ENCODE data around the gene DNAJA4. TPM values are rescaled to one million over a fixed set of nuclear protein-coding genes. Genes with fewer than 3 reads are reported as not detected.

DNAJA4 gene
- total RNA-seq, 2 experiments from 2014 or later: 38.1 to 38.8 TPM

GRCh38 chr15:78229431-78230406, 34.6 kb upstream of the DNAJA4 start:
- intact Hi-C loops (cut with micrococcal nuclease): no loop called here
- CTCF ChIA-PET: interaction anchor here (1.0 kb wide), 1 partner anchor 18 kb away, joined by 3 read pairs; no protein-coding TSS in a partner anchor
- POLR2A ChIA-PET: no interaction called here
- peaks cover 2% of the 10 kb centered on the region for H3K27me3 Mint-ChIP-seq
- no peaks in the 10 kb centered on the region for H3K9me3 Mint-ChIP-seq
- no peak for ATAC-seq
- DNase-seq: no peak
- TF ChIP-seq CTCF (IDR thresholded peaks at IDR 0.05): no peak
- H3K27ac Mint-ChIP-seq: no peak overlapping the region
- peaks cover 12% of the 10 kb centered on the region for H3K4me1 Mint-ChIP-seq (ENCODE audit: low read depth)
- no peaks in the 10 kb centered on the region for H3K36me3 Mint-ChIP-seq (ENCODE audit: low read depth)
- no peak overlapping the region for H3K4me3 Mint-ChIP-seq

- no peak overlapping the region for H3K27ac Mint-ChIP-seq
- intact Hi-C loops (cut with micrococcal nuclease): no loop called here
- H3K4me1 Mint-ChIP-seq (ENCODE audit: low read depth): peaks cover 14% of the 10 kb centered on the region
- ATAC-seq (no peak), DNase-seq (no peak)
- TF ChIP-seq CTCF (IDR thresholded peaks at IDR 0.05): no peak
- CTCF ChIA-PET: interaction anchor here (2.0 kb wide), 1 partner anchor 7 kb away, joined by 9 read pairs; no protein-coding TSS in a partner anchor
- no peaks in the 10 kb centered on the region for H3K9me3 Mint-ChIP-seq
- POLR2A ChIA-PET: no interaction called here
- peaks cover 5% of the 10 kb centered on the region for H3K27me3 Mint-ChIP-seq
- H3K4me3 Mint-ChIP-seq: no peak overlapping the region
- H3K36me3 Mint-ChIP-seq (ENCODE audit: low read depth): no peaks in the 10 kb centered on the region
Observed at GRCh38 chr15:78232951-78233350, 31.4 kb upstream of the DNAJA4 start.

GRCh38 chr15:78233496-78233895, 30.9 kb upstream of the DNAJA4 start:
- ChIA-PET POLR2A (no interaction called here), CTCF (no interaction called here)
- no peak for TF ChIP-seq CTCF (IDR thresholded peaks at IDR 0.05)
- no peaks in the 10 kb centered on the region for H3K36me3 Mint-ChIP-seq (ENCODE audit: low read depth)
- no peak overlapping the region for H3K27ac Mint-ChIP-seq
- intact Hi-C loops (cut with micrococcal nuclease): no loop called here
- H3K27me3 Mint-ChIP-seq: peaks cover 5% of the 10 kb centered on the region
- ATAC-seq (no peak), DNase-seq (no peak)
- no peaks in the 10 kb centered on the region for H3K9me3 Mint-ChIP-seq
- H3K4me1 Mint-ChIP-seq (ENCODE audit: low read depth): peaks cover 14% of the 10 kb centered on the region
- H3K4me3 Mint-ChIP-seq: no peak overlapping the region

- Mint-ChIP-seq H3K4me1 (ENCODE audit: low read depth) (peaks cover 14% of the 10 kb centered on the region), H3K27ac (no peak within 1 kb of the TSS), H3K27me3 (peaks cover 5% of the 10 kb centered on the region), H3K9me3 (no peaks in the 10 kb centered on the region), H3K4me3 (no peak within 1 kb of the TSS), H3K36me3 (ENCODE audit: low read depth) (no peaks in the 10 kb centered on the region)
- intact Hi-C loops (cut with micrococcal nuclease): no loop called here
- DNase-seq (peak; percentile 10), ATAC-seq (peak; percentile 39)
- CTCF ChIA-PET: no interaction called here
- POLR2A ChIA-PET: interaction anchor here (0.8 kb wide), 1 partner anchor 36 kb away, joined by 3 read pairs; no protein-coding TSS in a partner anchor
- TF ChIP-seq CTCF (IDR thresholded peaks at IDR 0.05): no peak
Observed at GRCh38 chr15:78234515-78235040, 29.8 kb upstream of the DNAJA4 start, which contains the start of gene ACSBG1. Gene ACSBG1, minus strand, starts transcription at chr15:78234565. Its CDS starts 64 bp downstream, at chr15:78234501.

GRCh38 chr15:78236491-78236890, 27.9 kb upstream of the DNAJA4 start:
- H3K27me3 Mint-ChIP-seq: peaks cover 5% of the 10 kb centered on the region
- peaks cover 15% of the 10 kb centered on the region for H3K4me1 Mint-ChIP-seq (ENCODE audit: low read depth)
- no peak overlapping the region for H3K4me3 Mint-ChIP-seq
- H3K9me3 Mint-ChIP-seq: no peaks in the 10 kb centered on the region
- intact Hi-C loops (cut with micrococcal nuclease): no loop called here
- POLR2A ChIA-PET: no interaction called here
- no peak for TF ChIP-seq CTCF (IDR thresholded peaks at IDR 0.05)
- CTCF ChIA-PET: interaction anchor here (0.7 to 1.2 kb wide), 2 partner anchors 41 to 128 kb away, joined by 3 read pairs; no protein-coding TSS in a partner anchor
- no peak for ATAC-seq
- DNase-seq: no peak
- H3K36me3 Mint-ChIP-seq (ENCODE audit: low read depth): no peaks in the 10 kb centered on the region
- no peak overlapping the region for H3K27ac Mint-ChIP-seq
